ENCODE measurements around the gene HARS1. TPM values are rescaled to one million over a fixed set of nuclear protein-coding genes. Genes with fewer than 3 reads are reported as not detected.
"Not testable (repeated sequence)": the region's sequence is repeated elsewhere in the genome, so short reads cannot be mapped to it uniquely, and the experiment has no call there.

HARS1 gene
- total RNA-seq, 2 donors from 2014 or later, result 33.9 to 45.6 TPM

DNA sequence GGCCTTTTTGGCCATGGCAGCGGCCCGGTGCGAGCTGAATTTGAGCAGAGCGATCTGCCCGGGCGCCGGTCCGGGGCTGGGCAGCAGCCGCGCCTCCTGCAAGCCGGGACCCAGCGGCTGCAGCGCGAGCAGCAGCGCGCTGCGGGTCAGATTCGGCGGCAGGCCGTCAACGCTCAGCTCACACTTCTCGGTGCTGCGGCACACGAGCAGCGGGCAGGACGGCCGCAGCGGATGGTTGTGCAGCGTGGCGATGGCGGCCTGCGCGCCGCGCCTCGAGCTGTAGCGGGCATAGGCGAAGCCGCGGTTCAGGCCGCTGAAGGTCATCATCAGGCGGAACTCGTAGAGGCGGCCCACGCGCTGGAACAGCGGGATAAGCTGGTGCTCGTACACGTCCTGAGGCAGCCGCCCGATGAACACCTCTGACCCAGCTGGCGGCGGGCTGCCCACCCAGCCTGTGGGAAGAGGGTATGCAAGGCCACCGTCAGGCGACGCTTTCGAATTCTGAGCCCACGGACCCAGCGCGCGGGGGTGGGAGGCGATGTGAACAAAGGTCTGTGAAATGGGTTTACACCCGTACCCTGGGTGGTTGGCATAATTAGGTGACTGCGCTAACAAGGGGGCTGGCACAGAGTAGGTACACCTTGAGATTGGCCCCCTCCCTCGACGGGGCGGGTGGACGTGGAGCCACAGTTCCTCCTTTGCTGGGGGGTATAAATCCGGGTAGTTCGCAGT is 18.5 kb downstream of the HARS1 start:
- H3K27ac ChIP-seq, result no peak overlapping the region
- peaks cover 77% of the 10 kb centered on the region for H3K36me3 ChIP-seq
- TF ChIP-seq, protein P1, sequence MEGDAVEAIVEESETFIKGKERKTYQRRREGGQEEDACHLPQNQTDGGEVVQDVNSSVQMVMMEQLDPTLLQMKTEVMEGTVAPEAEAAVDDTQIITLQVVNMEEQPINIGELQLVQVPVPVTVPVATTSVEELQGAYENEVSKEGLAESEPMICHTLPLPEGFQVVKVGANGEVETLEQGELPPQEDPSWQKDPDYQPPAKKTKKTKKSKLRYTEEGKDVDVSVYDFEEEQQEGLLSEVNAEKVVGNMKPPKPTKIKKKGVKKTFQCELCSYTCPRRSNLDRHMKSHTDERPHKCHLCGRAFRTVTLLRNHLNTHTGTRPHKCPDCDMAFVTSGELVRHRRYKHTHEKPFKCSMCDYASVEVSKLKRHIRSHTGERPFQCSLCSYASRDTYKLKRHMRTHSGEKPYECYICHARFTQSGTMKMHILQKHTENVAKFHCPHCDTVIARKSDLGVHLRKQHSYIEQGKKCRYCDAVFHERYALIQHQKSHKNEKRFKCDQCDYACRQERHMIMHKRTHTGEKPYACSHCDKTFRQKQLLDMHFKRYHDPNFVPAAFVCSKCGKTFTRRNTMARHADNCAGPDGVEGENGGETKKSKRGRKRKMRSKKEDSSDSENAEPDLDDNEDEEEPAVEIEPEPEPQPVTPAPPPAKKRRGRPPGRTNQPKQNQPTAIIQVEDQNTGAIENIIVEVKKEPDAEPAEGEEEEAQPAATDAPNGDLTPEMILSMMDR (IDR thresholded peaks at IDR 0.05), result no peak
- H3K4me1 ChIP-seq, result no peaks in the 10 kb centered on the region
- no peak for DNase-seq (ENCODE audit: low spot score)
- no peaks in the 10 kb centered on the region for H3K27me3 ChIP-seq
- peak overlapping the region in 1 of 2 donors; percentile 21 for H3K4me3 ChIP-seq
- H3K9me3 ChIP-seq, result no peaks in the 10 kb centered on the region

GRCh38 chr5:140671472-140672125 is 19.6 kb downstream of the HARS1 start:
- no peaks in the 10 kb centered on the region for H3K9me3 ChIP-seq
- no peaks in the 10 kb centered on the region for H3K4me1 ChIP-seq
- H3K27ac ChIP-seq, result no peak overlapping the region
- no peak for DNase-seq (ENCODE audit: low spot score)
- H3K36me3 ChIP-seq, result peaks cover 67% of the 10 kb centered on the region
- H3K4me3 ChIP-seq, result no peak overlapping the region
- H3K27me3 ChIP-seq, result no peaks in the 10 kb centered on the region
- TF ChIP-seq, protein P1 (IDR thresholded peaks at IDR 0.05), result no peak

GRCh38 chr5:140671035-140671434 is 20.1 kb downstream of the HARS1 start:
- H3K4me3 ChIP-seq; H3K9me3 ChIP-seq; DNase-seq (ENCODE audit: low spot score); H3K27ac ChIP-seq; H3K27me3 ChIP-seq; H3K4me1 ChIP-seq: not testable (repeated sequence)
- H3K36me3 ChIP-seq, result peaks cover 62% of the 10 kb centered on the region

DNA sequence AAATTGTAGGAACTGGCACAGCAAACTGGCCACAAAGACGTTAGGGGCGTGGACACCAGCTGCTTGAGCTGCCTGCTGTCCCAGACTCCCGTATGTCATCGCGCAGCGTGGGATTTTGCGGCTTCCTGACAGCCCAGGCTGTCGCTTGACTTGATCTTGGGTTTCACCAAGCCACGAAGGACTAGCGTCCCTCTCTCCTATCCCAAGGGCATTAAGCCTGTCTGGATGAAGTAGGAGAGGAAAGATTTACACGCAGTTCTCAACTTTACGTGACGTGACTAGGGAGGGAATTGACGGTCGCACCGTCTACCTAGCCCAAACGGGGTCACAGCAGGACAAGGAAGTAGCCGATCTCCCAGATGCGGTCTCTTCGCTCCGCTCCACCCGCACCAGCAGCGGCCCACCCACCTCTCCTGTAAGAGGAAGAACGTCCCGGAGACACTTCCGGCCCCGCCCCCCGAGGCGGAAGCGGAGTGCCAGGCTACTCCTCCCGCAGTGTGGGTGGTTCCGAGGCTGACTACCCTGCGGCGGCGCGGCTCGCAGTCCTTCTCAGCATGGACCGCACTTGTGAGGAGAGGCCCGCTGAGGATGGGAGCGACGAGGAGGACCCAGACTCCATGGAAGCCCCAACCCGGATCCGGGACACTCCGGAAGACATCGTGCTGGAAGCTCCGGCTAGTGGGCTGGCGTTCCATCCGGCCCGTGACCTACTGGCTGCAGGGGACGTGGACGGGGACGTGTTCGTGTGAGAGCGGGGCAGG is 26.6 kb downstream of the HARS1 start, which contains the start of gene WDR55:
Gene WDR55, plus strand, starts transcription at position 546 of the 761 bp plus-strand sequence. Its CDS starts 9 bp downstream, at position 555.
- TF ChIP-seq, protein P1 (IDR thresholded peaks at IDR 0.05), result no peak

GRCh38 chr5:140664030-140664358 is 27.2 kb downstream of the HARS1 start:
- DNase-seq (ENCODE audit: low spot score), result no peak

More for the DNA sequence above, 26.6 kb downstream of the HARS1 start, which contains the start of gene WDR55:
- peak; percentile 97 for DNase-seq (ENCODE audit: low spot score)
- Histone ChIP-seq H3K9me3 (no peaks in the 10 kb centered on the region), H3K4me3 (peak within 1 kb of the TSS; percentile 88), H3K4me1 (peaks cover 0 to 20% of the 10 kb centered on the region in 2 donors), H3K36me3 (peaks cover 53% of the 10 kb centered on the region), H3K27ac (peak within 1 kb of the TSS; percentile 88), H3K27me3 (no peaks in the 10 kb centered on the region)

DNA sequence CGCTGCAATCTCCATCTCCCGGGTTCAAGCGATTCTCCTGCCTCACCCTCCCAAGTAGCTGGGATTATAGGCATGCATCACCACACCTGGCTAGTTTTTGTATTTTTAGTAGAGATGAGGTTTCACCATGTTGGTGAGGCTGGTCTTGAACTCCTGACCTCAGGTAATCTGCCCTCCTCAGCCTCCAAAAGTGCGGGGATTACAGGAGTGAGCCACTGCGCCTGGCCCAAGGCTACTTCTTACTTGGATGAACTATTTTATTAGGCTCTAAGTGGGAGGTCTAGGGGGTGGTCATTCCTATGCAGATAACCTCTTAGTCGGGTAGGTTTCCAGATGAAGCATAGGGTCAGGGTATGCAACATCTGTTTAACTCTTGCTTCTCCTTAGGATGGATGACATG is 30.8 kb downstream of the HARS1 start:
- not testable (repeated sequence) for H3K4me1 ChIP-seq; H3K27ac ChIP-seq; DNase-seq (ENCODE audit: low spot score); H3K4me3 ChIP-seq; H3K9me3 ChIP-seq; H3K27me3 ChIP-seq
- peaks cover 78% of the 10 kb centered on the region for H3K36me3 ChIP-seq

More at GRCh38 chr5:140664030-140664358, 27.2 kb downstream of the HARS1 start:
- peak overlapping the region; percentile 88 for H3K4me3 ChIP-seq
- no peaks in the 10 kb centered on the region for H3K9me3 ChIP-seq
- peaks cover 0 to 20% of the 10 kb centered on the region in 2 donors for H3K4me1 ChIP-seq
- no peaks in the 10 kb centered on the region for H3K27me3 ChIP-seq
- peaks cover 53% of the 10 kb centered on the region for H3K36me3 ChIP-seq
- TF ChIP-seq, protein P1 (IDR thresholded peaks at IDR 0.05), result no peak
- peak overlapping the region; percentile 88 for H3K27ac ChIP-seq
